ENCODE measurements around the gene LRBA. TPM values are rescaled to one million over a fixed set of nuclear protein-coding genes. Genes with fewer than 3 reads are reported as not detected.
A peak's percentile ranks its signal among the peaks of the same experiment; 100 is the strongest.

LRBA gene
- total and polyA plus RNA-seq, 9 of the 15 experiments (the other 6 are each of a cell fraction or from before 2014, with no cell fraction given) = 24.2 to 88.7 (median 59.7) TPM

DNA sequence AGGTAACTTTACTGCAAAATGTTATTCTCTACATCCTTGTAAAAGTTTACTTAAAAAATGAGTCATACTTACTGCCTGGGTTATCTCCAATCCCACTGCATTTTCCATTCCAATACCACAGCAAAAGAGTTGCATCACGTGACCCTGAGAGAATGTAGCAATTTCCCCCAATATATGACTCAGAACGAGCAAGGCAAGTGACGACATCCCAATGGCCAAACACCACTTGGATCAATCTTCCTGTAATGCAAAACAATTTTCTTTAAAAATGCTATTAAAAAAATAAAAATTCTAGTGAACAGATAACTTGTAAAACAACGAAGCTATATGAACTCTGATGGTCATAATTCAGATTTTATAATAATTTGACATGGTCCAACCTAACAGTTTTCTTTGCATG lies 712.5 kb downstream of the LRBA start (continued):
- no peak for TF ChIP-seq XRCC3 (IDR thresholded peaks at IDR 0.05)
- TF ChIP-seq TRIM24 (IDR thresholded peaks at IDR 0.05) = peak; percentile 93 to 96
- TF ChIP-seq GABPB1 (CRISPR knock-in tag; IDR thresholded peaks at IDR 0.05) = no peak
- no peak for TF ChIP-seq IRF1 (CRISPR knock-in tag; IDR thresholded peaks at IDR 0.05; ENCODE audit: borderline replicate concordance)
- TF ChIP-seq CC2D1A (IDR thresholded peaks at IDR 0.05) = peak; percentile 95
- TF ChIP-seq GTF2E2 (tag; IDR thresholded peaks at IDR 0.05) = 0 out of 2 replicates have a peak, but pooled peaks have one; percentile 29
- peak; percentile 98 for TF ChIP-seq TFE3 (CRISPR knock-in tag; IDR thresholded peaks at IDR 0.05)
- peak; percentile 92; the same call in 1 of the 2 replicates for TF ChIP-seq EHMT2 (IDR thresholded peaks at IDR 0.05)
- TF ChIP-seq ZNF589 (CRISPR knock-in tag; IDR thresholded peaks at IDR 0.05; ENCODE audit: low read depth) = peak; percentile 62; the same call in 1 of the 2 replicates
- TF ChIP-seq ZKSCAN8 (CRISPR knock-in tag; IDR thresholded peaks at IDR 0.05) = no peak
- no peak for TF ChIP-seq MNT (conservative IDR thresholded peaks at IDR 0.05)
- no peak for TF ChIP-seq MAFG (tag; conservative IDR thresholded peaks at IDR 0.05)
- TF ChIP-seq NFE2 (IDR thresholded peaks at IDR 0.05; ENCODE audit: low read depth) = peak; percentile 7; the same call in 1 of the 2 replicates
- no peak for TF ChIP-seq POLR3G (IDR thresholded peaks at IDR 0.05; ENCODE audit: extremely low read depth, insufficient read length, insufficient replicate concordance)
- TF ChIP-seq ZNF592 (IDR thresholded peaks at IDR 0.05) = 0 out of 2 replicates have a peak, but pooled peaks have one; percentile 25

Measured in K562 (cell line).